ENCODE data around the gene HEXIM1. TPM values are rescaled to one million over a fixed set of nuclear protein-coding genes. Genes with fewer than 3 reads are reported as not detected.
"Not testable (repeated sequence)": the region's sequence is repeated elsewhere in the genome, so short reads cannot be mapped to it uniquely, and the experiment has no call there.

HEXIM1 gene
- total and polyA plus RNA-seq, 5 donors from 2014 or later, result 5.9 to 88.0 (median 6.1) TPM

DNA sequence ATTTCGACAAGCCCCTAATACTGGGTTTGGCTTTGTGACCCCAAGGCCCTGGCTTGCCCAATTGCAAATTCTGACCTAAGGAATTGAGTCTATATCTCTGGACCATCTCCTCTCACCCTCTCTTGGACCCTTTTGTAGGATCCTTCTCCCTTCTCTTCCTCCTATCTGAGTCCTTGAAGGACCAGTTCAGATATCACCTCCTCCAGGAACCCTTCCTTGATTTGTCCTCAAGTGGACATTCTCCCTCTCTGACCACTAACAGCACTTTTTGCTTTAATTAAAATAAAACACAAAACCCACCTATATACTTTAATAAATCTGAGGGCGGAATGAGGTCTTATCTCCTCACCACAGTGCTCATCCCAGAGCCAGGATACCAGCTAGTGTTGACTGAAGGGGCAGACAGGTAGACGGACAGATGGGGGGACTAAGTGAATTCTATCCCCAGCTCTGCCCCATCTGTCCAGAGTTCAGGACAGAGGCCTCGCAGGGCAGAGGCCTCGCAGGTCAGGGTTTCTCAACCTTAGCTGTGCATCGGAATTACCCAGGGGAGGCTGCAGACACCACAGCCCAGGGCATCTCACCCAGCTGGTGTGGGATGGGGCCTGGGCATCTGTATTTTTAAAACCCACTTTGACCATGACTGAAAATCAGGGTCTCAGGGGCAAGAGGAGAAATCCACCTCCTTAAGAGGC is 25.1 kb upstream of the HEXIM1 start:
- peaks cover 6% of the 10 kb centered on the region for H3K27me3 Mint-ChIP-seq
- no peak overlapping the region for H3K4me3 Mint-ChIP-seq
- no peak for ATAC-seq (ENCODE audit: low read depth in 2 of 2)
- H3K4me1 ChIP-seq (ENCODE audit: control insufficient read depth, insufficient read depth, low read length, poor library complexity, severe bottlenecking), result peaks cover 3% of the 10 kb centered on the region
- no peak overlapping the region for H3K27ac Mint-ChIP-seq
- H3K9me3 ChIP-seq (ENCODE audit: control insufficient read depth in 2 of 2, low read length in 2 of 2), result no peaks in the 10 kb centered on the region
- H3K4me3 ChIP-seq (ENCODE audit: low read depth, low read length), result no peak overlapping the region
- H3K36me3 Mint-ChIP-seq, result no peaks in the 10 kb centered on the region
- no peaks in the 10 kb centered on the region for H3K36me3 ChIP-seq (ENCODE audit: control insufficient read depth, insufficient read depth, low read length)
- no peak overlapping the region for H3K27ac ChIP-seq (ENCODE audit: insufficient read depth, low read length, poor library complexity, severe bottlenecking)
- H3K4me1 Mint-ChIP-seq, result peaks cover 0 to 7% (median 3%) of the 10 kb centered on the region in 4 donors
- no peaks in the 10 kb centered on the region for H3K27me3 ChIP-seq (ENCODE audit: control insufficient read depth, insufficient read depth, low read length)
- no peak for DNase-seq
- H3K9me3 Mint-ChIP-seq, result no peaks in the 10 kb centered on the region

DNA sequence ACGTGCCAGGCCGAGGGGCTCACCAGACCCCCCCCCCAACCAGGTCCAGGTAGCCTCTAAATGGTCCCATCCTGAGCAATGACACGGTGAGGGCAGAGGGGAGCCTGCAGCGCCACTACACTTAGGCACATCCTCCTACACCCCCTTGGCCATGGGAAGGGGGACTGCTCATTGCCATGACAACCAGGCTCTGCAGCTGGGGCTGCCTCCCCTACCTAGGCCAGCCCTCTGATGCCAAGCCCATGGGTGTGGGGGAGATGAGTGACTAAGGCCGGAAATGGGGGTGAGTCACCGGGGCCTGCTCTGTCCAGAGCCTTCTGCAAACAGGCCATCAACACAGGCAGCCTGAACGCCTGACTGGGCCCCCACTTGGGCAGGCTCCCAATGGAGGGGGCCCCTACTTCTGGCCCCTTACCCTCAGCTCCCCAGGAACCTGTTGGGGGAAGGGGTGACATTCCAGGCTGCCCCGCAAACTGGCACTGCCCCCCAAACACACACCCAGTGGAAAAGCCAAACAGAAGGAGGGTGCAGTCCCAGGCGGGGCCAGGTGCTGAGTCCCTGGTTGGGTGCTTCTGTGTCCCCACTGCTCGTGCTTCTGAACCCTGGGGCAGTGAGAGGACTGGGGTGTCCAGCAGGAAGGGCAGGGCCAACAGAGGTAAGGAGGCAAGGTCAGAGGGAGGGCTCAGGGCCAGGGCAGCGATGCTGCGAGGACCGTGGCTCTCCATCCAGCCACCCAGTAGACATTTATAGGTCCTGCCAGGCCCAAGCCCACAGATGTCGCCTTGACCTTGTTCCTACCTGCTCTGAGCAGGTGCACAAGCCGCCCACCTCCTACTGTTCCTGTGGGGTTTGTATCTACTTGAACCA is 24.1 kb upstream of the HEXIM1 start:
- H3K9me3 Mint-ChIP-seq, result no peaks in the 10 kb centered on the region
- ATAC-seq (ENCODE audit: low read depth in 2 of 2), result peak; percentile 71 to 84

DNA sequence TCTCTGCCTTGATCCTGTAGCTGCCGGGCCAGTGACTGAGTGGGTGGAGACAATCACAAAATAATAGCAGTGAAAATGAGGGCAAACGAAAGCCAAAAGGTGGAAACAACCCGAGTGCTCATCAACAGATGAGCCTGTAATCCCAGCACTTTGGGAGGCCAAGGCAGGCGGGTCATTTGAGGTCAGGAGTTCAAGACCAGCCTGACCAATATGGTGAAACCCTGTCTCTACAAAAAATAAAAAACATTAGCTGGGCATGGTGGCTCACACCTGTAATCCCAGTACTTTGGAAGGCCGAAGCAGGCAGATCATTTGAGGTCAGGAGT is 23.5 kb upstream of the HEXIM1 start:
- H3K9me3 Mint-ChIP-seq; H3K27me3 Mint-ChIP-seq; H3K36me3 Mint-ChIP-seq; DNase-seq; H3K4me1 Mint-ChIP-seq; H3K27ac ChIP-seq (ENCODE audit: insufficient read depth, low read length, poor library complexity, severe bottlenecking); H3K4me3 Mint-ChIP-seq; H3K4me1 ChIP-seq (ENCODE audit: control insufficient read depth, insufficient read depth, low read length, poor library complexity, severe bottlenecking); H3K27me3 ChIP-seq (ENCODE audit: control insufficient read depth, insufficient read depth, low read length); ATAC-seq (ENCODE audit: low read depth in 2 of 2); H3K36me3 ChIP-seq (ENCODE audit: control insufficient read depth, insufficient read depth, low read length); H3K9me3 ChIP-seq (ENCODE audit: control insufficient read depth in 2 of 2, low read length in 2 of 2); H3K4me3 ChIP-seq (ENCODE audit: low read depth, low read length): not testable (repeated sequence)
- peak overlapping the region in 1 of 3 donors; percentile 75 for H3K27ac Mint-ChIP-seq

More for the DNA sequence above, 24.1 kb upstream of the HEXIM1 start:
- Histone ChIP-seq H3K4me3 (ENCODE audit: low read depth, low read length) (no peak overlapping the region), H3K27ac (ENCODE audit: insufficient read depth, low read length, poor library complexity, severe bottlenecking) (no peak overlapping the region), H3K9me3 (ENCODE audit: control insufficient read depth in 2 of 2, low read length in 2 of 2) (no peaks in the 10 kb centered on the region), H3K4me1 (ENCODE audit: control insufficient read depth, insufficient read depth, low read length, poor library complexity, severe bottlenecking) (peaks cover 3% of the 10 kb centered on the region), H3K36me3 (ENCODE audit: control insufficient read depth, insufficient read depth, low read length) (no peaks in the 10 kb centered on the region), H3K27me3 (ENCODE audit: control insufficient read depth, insufficient read depth, low read length) (no peaks in the 10 kb centered on the region)
- DNase-seq, result peak in 1 of 3 donors; percentile 53
- Mint-ChIP-seq H3K36me3 (no peaks in the 10 kb centered on the region), H3K4me1 (peaks cover 0 to 7% (median 3%) of the 10 kb centered on the region in 4 donors), H3K27me3 (peaks cover 6% of the 10 kb centered on the region), H3K27ac (peak overlapping the region in 1 of 3 donors; percentile 75), H3K4me3 (no peak overlapping the region)

DNA sequence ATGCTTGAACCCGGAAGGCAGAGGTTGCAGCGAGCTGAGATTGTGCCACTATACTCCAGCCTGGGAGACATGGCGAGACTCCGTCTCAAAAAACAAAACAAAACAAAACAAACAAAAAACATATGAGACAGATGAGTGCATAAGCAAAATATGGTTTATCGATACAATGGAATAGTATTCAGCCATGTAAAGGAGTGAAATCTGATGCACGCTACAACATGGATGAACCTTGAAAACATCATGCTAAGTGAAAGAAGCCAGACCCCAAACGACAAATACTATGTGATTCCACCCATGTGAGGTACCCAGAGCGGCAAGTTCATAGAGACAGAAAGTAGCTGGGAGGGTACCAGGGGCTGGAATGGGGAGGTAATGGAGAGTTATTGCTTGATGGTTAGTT is 22.8 kb upstream of the HEXIM1 start:
- Mint-ChIP-seq H3K27ac (no peak overlapping the region), H3K27me3 (peaks cover 6% of the 10 kb centered on the region), H3K4me3 (no peak overlapping the region), H3K4me1 (peaks cover 0 to 7% (median 3%) of the 10 kb centered on the region in 4 donors), H3K36me3 (no peaks in the 10 kb centered on the region), H3K9me3 (no peaks in the 10 kb centered on the region)
- no peak overlapping the region for H3K4me3 ChIP-seq (ENCODE audit: low read depth, low read length)
- DNase-seq (no peak), ATAC-seq (ENCODE audit: low read depth in 2 of 2) (no peak)
- H3K27ac ChIP-seq (ENCODE audit: insufficient read depth, low read length, poor library complexity, severe bottlenecking), result no peak overlapping the region
- H3K9me3 ChIP-seq (ENCODE audit: control insufficient read depth in 2 of 2, low read length in 2 of 2), result no peaks in the 10 kb centered on the region
- H3K27me3 ChIP-seq (ENCODE audit: control insufficient read depth, insufficient read depth, low read length), result no peaks in the 10 kb centered on the region
- H3K36me3 ChIP-seq (ENCODE audit: control insufficient read depth, insufficient read depth, low read length), result no peaks in the 10 kb centered on the region
- peaks cover 3% of the 10 kb centered on the region for H3K4me1 ChIP-seq (ENCODE audit: control insufficient read depth, insufficient read depth, low read length, poor library complexity, severe bottlenecking)

DNA sequence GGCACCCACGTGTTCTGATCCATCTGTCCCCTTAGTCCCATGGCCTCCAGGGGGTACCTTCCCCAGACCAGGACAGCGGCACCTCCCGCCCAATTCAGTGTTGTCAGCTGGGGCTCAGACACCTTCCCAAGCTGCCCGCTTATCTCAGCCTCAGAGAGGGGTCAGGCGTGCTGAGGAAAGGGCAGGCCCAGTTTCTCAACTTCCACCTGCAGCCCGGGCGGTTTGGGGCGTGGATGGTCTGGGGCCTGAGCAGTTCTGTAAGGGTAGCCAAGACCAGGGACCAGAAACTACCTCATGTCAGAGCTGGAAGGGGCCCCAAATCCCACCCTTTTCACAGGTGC is 21.1 kb upstream of the HEXIM1 start:
- H3K27me3 Mint-ChIP-seq, result peaks cover 11% of the 10 kb centered on the region
- H3K4me1 ChIP-seq (ENCODE audit: control insufficient read depth, insufficient read depth, low read length, poor library complexity, severe bottlenecking), result peaks cover 8% of the 10 kb centered on the region
- no peaks in the 10 kb centered on the region for H3K36me3 ChIP-seq (ENCODE audit: control insufficient read depth, insufficient read depth, low read length)
- H3K27ac Mint-ChIP-seq, result no peak overlapping the region
- H3K9me3 Mint-ChIP-seq, result no peaks in the 10 kb centered on the region
- no peak overlapping the region for H3K4me3 ChIP-seq (ENCODE audit: low read depth, low read length)
- H3K9me3 ChIP-seq (ENCODE audit: control insufficient read depth in 2 of 2, low read length in 2 of 2), result no peaks in the 10 kb centered on the region
- H3K36me3 Mint-ChIP-seq, result no peaks in the 10 kb centered on the region
- no peak overlapping the region for H3K4me3 Mint-ChIP-seq
- DNase-seq (no peak), ATAC-seq (ENCODE audit: low read depth in 2 of 2) (no peak)
- H3K27ac ChIP-seq (ENCODE audit: insufficient read depth, low read length, poor library complexity, severe bottlenecking), result no peak overlapping the region
- H3K4me1 Mint-ChIP-seq, result peaks cover 0 to 12% (median 4%) of the 10 kb centered on the region in 4 donors
- H3K27me3 ChIP-seq (ENCODE audit: control insufficient read depth, insufficient read depth, low read length), result no peaks in the 10 kb centered on the region

DNA sequence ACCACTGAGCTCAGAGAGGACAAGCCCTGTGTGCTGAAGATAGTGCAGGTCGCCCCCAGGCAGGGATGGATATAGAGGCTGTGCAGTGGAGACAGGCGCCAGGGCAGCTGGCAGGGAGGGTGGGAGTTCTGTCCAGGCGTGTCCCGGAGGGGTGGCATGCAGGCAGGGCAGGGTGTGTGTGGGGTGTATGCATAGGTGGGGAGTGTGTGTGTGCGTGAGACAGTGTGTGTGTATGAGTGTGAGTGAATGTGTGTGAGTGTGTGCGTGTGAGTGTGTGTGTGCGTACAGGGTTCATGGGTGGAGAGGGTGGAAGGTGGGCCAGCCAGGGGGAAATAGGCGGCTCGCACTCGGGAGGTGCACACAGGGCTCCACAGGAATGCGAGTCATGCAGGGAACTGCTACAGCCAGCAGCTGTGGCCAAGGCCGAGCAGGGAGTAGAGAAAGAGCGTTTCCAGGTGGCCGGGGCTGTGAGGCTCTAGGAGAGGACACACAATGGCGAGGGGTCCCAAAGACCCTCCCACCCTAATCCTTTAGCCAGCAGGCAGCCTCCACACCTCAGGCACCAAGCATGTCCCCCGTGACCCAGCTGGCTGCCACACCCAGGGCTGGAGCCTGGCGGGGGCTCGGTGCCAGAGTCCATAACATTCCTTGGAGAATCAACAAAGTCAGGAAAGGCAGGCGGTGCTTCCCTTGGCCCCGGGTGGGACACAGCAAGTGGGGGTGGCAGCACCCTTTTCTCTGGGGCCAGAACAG is 20.6 kb upstream of the HEXIM1 start:
- H3K36me3 Mint-ChIP-seq, result no peaks in the 10 kb centered on the region
- peaks cover 0 to 12% (median 4%) of the 10 kb centered on the region in 4 donors for H3K4me1 Mint-ChIP-seq
- Histone ChIP-seq H3K27ac (ENCODE audit: insufficient read depth, low read length, poor library complexity, severe bottlenecking) (no peak overlapping the region), H3K36me3 (ENCODE audit: control insufficient read depth, insufficient read depth, low read length) (no peaks in the 10 kb centered on the region), H3K27me3 (ENCODE audit: control insufficient read depth, insufficient read depth, low read length) (no peaks in the 10 kb centered on the region), H3K4me3 (ENCODE audit: low read depth, low read length) (no peak overlapping the region), H3K4me1 (ENCODE audit: control insufficient read depth, insufficient read depth, low read length, poor library complexity, severe bottlenecking) (peaks cover 8% of the 10 kb centered on the region), H3K9me3 (ENCODE audit: control insufficient read depth in 2 of 2, low read length in 2 of 2) (no peaks in the 10 kb centered on the region)
- no peak for DNase-seq
- H3K27me3 Mint-ChIP-seq, result peaks cover 11% of the 10 kb centered on the region
- H3K27ac Mint-ChIP-seq, result peak overlapping the region in 1 of 3 donors; percentile 84
- no peaks in the 10 kb centered on the region for H3K9me3 Mint-ChIP-seq
- no peak for ATAC-seq (ENCODE audit: low read depth in 2 of 2)
- no peak overlapping the region for H3K4me3 Mint-ChIP-seq

DNA sequence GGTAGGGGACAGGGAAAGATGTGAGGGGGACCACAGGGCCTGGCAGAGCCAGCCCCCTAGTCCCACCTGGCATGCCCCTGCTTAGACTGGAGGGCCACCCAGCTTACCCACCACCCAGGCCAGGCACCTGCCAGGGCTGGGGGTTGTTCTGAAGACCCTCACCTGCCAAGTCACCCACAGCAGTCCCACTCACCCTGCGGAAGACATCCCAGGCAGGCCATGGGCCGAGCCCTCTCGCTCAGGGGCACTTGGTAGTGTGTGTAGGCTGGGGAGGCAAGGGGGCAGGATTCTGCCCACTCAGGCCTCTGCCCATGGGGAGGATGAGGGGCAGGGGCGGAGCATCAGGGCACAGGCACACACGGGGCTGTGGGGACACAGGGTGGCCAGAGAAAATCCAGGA is 19.9 kb upstream of the HEXIM1 start:
- H3K27me3 ChIP-seq (ENCODE audit: control insufficient read depth, insufficient read depth, low read length), result no peaks in the 10 kb centered on the region
- DNase-seq, result no peak
- no peak for ATAC-seq (ENCODE audit: low read depth in 2 of 2)
- H3K4me1 Mint-ChIP-seq, result peaks cover 0 to 8% (median 3%) of the 10 kb centered on the region in 4 donors
- no peaks in the 10 kb centered on the region for H3K36me3 Mint-ChIP-seq
- no peaks in the 10 kb centered on the region for H3K36me3 ChIP-seq (ENCODE audit: control insufficient read depth, insufficient read depth, low read length)
- no peak overlapping the region for H3K4me3 Mint-ChIP-seq
- peaks cover 5% of the 10 kb centered on the region for H3K27me3 Mint-ChIP-seq
- no peak overlapping the region for H3K27ac Mint-ChIP-seq
- H3K9me3 Mint-ChIP-seq, result no peaks in the 10 kb centered on the region
- no peak overlapping the region for H3K4me3 ChIP-seq (ENCODE audit: low read depth, low read length)
- no peaks in the 10 kb centered on the region for H3K9me3 ChIP-seq (ENCODE audit: control insufficient read depth in 2 of 2, low read length in 2 of 2)
- no peak overlapping the region for H3K27ac ChIP-seq (ENCODE audit: insufficient read depth, low read length, poor library complexity, severe bottlenecking)
- H3K4me1 ChIP-seq (ENCODE audit: control insufficient read depth, insufficient read depth, low read length, poor library complexity, severe bottlenecking), result peaks cover 12% of the 10 kb centered on the region
